LNCaP clone FGC (cell line): ENCODE measurements around the gene ST6GAL1.

Source experiments
- DNase-seq: peaks from one replicate; pipeline ENCODE4 v3.0.0-alpha.2; 2011; ENCODE audit warnings: low read depth
- H3K4me3 ChIP-seq: 2 replicates; pipeline ENCODE4 v1.5.1; 2011; ENCODE audit warnings: mild to moderate bottlenecking, low read depth, low read length, control low read depth
- CTCF ChIP-seq: IDR thresholded peaks from 2 replicates; pipeline ENCODE4 v1.5.1; 2012; ENCODE audit warnings: mild to moderate bottlenecking; ENCODE audit not compliant: control insufficient read depth, insufficient read depth; ENCODE audit errors: extremely low read depth

ST6GAL1 gene

GRCh38 chr3:186973702-186974101, 43.4 kb downstream of the ST6GAL1 start:
- TF ChIP-seq CTCF, result no peak
- H3K4me3 ChIP-seq, result no peak overlapping the region
- DNase-seq, result no peak

- no peak for TF ChIP-seq CTCF
- no peak overlapping the region for H3K4me3 ChIP-seq
- DNase-seq, result no peak
Observed at GRCh38 chr3:186974824-186975313, 44.5 kb downstream of the ST6GAL1 start.

GRCh38 chr3:186975726-186976125, 45.4 kb downstream of the ST6GAL1 start:
- no peak overlapping the region for H3K4me3 ChIP-seq
- no peak for DNase-seq
- TF ChIP-seq CTCF, result no peak

GRCh38 chr3:186976837-186977750, 46.8 kb downstream of the ST6GAL1 start:
- no peak overlapping the region for H3K4me3 ChIP-seq
- no peak for TF ChIP-seq CTCF
- peak; percentile 51 for DNase-seq

GRCh38 chr3:186978712-186979111, 48.4 kb downstream of the ST6GAL1 start:
- DNase-seq, result no peak
- H3K4me3 ChIP-seq, result no peak overlapping the region
- TF ChIP-seq CTCF, result no peak

GRCh38 chr3:186979852-186980251, 49.5 kb downstream of the ST6GAL1 start:
- no peak for TF ChIP-seq CTCF
- H3K4me3 ChIP-seq, result no peak overlapping the region
- DNase-seq, result no peak
